Measurements from ENCODE around the gene MPEG1. TPM values are rescaled to one million over a fixed set of nuclear protein-coding genes. Genes with fewer than 3 reads are reported as not detected.

The MPEG1 gene
- total and polyA plus RNA-seq, 5 donors from 2014 or later, result 0.07 to 1.8 (median 0.26) TPM; not detected in 1

DNA sequence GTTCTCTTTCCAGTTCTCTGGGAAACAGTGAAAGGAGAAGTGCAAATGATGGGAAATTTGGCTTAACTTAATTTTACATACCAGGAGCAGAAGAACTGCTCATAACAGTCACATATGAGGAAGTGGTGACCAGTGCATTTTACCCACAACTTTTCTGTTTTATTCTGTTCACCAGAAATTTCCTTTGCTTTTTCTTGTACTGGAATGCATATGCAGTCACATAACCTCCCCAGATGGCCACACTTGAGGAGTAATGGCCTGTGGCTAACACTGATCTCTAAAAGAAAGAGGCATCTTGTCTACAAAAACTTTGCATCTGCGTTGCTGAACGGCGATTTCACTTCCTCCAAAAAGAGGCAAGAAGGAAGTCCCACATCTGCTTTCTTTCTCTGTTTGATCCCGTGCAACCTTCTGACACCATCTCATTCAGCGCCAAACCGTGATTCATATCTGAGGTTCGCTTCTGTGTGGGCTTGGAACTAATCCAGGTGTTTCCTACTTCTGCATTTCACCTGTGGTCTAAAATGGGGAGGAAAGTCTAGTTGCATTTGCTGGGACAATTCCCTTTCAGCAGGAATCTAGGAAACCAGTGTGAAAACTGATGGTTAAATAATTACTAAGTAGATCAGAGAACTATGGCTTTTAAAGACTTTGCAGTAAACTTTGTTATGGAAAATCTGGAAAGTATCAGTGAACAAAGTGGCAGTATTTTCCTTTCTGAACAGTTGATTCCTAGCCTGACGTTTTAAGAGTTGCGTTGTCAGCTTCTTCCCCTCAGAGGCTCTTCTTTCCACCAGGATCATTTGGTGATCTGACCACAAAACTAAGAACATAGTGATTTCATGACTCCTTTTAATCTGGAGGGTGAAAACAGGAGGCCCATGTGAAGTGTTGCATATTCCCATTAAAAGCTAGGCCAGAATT lies 4.2 kb upstream of the MPEG1 start:
- Mint-ChIP-seq H3K27ac (peak overlapping the region in 1 of 3 donors; percentile 68), H3K9me3 (no peaks in the 10 kb centered on the region), H3K36me3 (no peaks in the 10 kb centered on the region), H3K27me3 (peaks cover 29% of the 10 kb centered on the region), H3K4me3 (no peak overlapping the region), H3K4me1 (peaks cover 0 to 1% (median 0%) of the 10 kb centered on the region in 4 donors)
- no peaks in the 10 kb centered on the region for H3K9me3 ChIP-seq (ENCODE audit: control insufficient read depth in 2 of 2, low read length in 2 of 2)
- H3K36me3 ChIP-seq (ENCODE audit: control insufficient read depth, insufficient read depth, low read length), result no peaks in the 10 kb centered on the region
- H3K27me3 ChIP-seq (ENCODE audit: control insufficient read depth, insufficient read depth, low read length), result no peaks in the 10 kb centered on the region
- no peak overlapping the region for H3K4me3 ChIP-seq (ENCODE audit: low read depth, low read length)
- H3K4me1 ChIP-seq (ENCODE audit: control insufficient read depth, insufficient read depth, low read length, poor library complexity, severe bottlenecking), result no peaks in the 10 kb centered on the region
- DNase-seq, result no peak
- no peak overlapping the region for H3K27ac ChIP-seq (ENCODE audit: insufficient read depth, low read length, poor library complexity, severe bottlenecking)
- peak; percentile 41 to 55 for ATAC-seq (ENCODE audit: low read depth in 2 of 2)

DNA sequence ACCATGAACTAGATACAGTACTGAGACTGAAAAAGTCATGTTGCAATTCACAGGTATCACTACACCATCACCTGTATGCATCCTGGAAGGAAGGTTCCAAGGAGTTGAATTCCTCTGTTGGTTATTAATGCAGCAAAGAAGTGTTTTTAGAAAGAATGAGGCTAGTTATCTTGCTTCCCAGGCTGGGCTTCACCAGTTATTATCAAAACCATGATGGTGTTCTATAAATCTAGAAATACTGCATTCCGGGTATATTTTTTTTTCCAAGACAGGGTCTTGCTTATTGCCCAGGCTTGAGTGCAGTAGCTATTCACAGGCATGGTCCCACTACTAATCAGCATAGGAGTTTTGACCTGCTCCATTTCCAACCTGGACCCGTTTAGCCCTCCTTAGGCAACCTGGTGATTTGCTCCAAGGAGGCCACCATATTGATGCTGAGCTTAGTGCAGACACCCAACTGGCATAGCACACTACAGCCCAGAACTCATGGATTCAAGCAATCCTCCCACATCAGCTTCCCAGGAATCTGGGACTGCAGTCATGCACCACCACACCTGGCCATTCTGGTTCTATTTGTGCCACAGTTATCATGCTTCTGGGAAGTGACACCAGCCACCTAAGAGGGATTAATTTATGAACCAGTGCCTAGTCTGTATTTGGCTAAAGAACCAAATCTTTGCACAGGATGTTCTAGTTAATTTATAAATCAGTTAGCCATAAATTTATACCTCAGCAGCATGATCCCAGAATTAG lies 1.6 kb upstream of the MPEG1 start:
- Mint-ChIP-seq H3K27me3 (peaks cover 29% of the 10 kb centered on the region), H3K36me3 (no peaks in the 10 kb centered on the region), H3K9me3 (no peaks in the 10 kb centered on the region), H3K4me1 (peaks cover 0 to 1% (median 0%) of the 10 kb centered on the region in 4 donors), H3K27ac (peak overlapping the region in 1 of 3 donors; percentile 38), H3K4me3 (no peak overlapping the region)
- no peaks in the 10 kb centered on the region for H3K27me3 ChIP-seq (ENCODE audit: control insufficient read depth, insufficient read depth, low read length)
- no peaks in the 10 kb centered on the region for H3K9me3 ChIP-seq (ENCODE audit: control insufficient read depth in 2 of 2, low read length in 2 of 2)
- DNase-seq (no peak), ATAC-seq (ENCODE audit: low read depth in 2 of 2) (no peak)
- H3K27ac ChIP-seq (ENCODE audit: insufficient read depth, low read length, poor library complexity, severe bottlenecking), result no peak overlapping the region
- no peaks in the 10 kb centered on the region for H3K36me3 ChIP-seq (ENCODE audit: control insufficient read depth, insufficient read depth, low read length)
- no peak overlapping the region for H3K4me3 ChIP-seq (ENCODE audit: low read depth, low read length)
- H3K4me1 ChIP-seq (ENCODE audit: control insufficient read depth, insufficient read depth, low read length, poor library complexity, severe bottlenecking), result no peaks in the 10 kb centered on the region

DNA sequence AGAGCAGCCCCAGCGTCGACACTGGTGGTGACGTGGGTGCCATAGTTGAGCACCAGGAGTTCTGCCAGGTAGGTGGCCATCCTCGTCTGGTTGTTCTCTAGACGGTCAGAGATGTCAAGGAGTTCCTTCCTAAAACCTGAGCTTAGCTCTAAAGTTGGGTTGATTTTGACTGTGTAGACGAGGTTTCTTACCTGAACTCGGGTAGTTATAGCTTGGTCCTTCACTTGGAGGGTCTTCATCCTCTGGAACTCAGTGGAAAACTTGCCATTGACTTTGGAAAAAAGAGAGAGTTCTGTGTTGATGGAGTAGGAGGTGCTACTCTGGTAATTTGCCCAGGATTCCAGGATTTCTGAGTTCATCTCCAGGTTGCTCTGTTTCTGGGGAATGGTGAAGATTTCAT lies 505 bp downstream of the MPEG1 start:
- H3K9me3 ChIP-seq (ENCODE audit: control insufficient read depth in 2 of 2, low read length in 2 of 2), result no peaks in the 10 kb centered on the region
- DNase-seq (no peak), ATAC-seq (ENCODE audit: low read depth in 2 of 2) (no peak)
- Mint-ChIP-seq H3K36me3 (no peaks in the 10 kb centered on the region), H3K4me3 (no peak overlapping the region), H3K27ac (no peak overlapping the region), H3K9me3 (no peaks in the 10 kb centered on the region), H3K27me3 (peaks cover 30% of the 10 kb centered on the region), H3K4me1 (peaks cover 0 to 9% (median 1%) of the 10 kb centered on the region in 4 donors)
- no peaks in the 10 kb centered on the region for H3K4me1 ChIP-seq (ENCODE audit: control insufficient read depth, insufficient read depth, low read length, poor library complexity, severe bottlenecking)
- H3K36me3 ChIP-seq (ENCODE audit: control insufficient read depth, insufficient read depth, low read length), result no peaks in the 10 kb centered on the region
- H3K27me3 ChIP-seq (ENCODE audit: control insufficient read depth, insufficient read depth, low read length), result no peaks in the 10 kb centered on the region
- H3K4me3 ChIP-seq (ENCODE audit: low read depth, low read length), result no peak overlapping the region
- no peak overlapping the region for H3K27ac ChIP-seq (ENCODE audit: insufficient read depth, low read length, poor library complexity, severe bottlenecking)

DNA sequence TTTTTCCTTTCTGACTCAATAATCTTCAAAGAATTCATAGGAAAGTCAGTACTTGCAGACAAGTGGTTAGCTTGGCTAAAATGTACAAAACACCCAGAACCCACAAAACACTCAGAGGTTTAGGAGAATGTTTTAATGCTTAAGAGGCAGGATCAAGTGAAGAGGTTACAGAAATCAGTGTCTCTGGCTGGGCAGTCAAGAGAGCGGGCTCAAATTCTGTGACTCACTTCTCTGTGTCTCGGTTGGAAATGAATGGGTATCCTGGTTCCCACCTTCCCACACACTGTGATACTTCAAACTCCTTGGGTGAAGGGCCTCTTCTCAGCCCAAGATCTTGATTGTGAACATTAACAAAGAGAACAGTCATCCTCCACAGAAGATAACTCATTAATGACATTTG lies 3.8 kb downstream of the MPEG1 start:
- no peak for ATAC-seq (ENCODE audit: low read depth in 2 of 2)
- H3K36me3 ChIP-seq (ENCODE audit: control insufficient read depth, insufficient read depth, low read length), result no peaks in the 10 kb centered on the region

DNA sequence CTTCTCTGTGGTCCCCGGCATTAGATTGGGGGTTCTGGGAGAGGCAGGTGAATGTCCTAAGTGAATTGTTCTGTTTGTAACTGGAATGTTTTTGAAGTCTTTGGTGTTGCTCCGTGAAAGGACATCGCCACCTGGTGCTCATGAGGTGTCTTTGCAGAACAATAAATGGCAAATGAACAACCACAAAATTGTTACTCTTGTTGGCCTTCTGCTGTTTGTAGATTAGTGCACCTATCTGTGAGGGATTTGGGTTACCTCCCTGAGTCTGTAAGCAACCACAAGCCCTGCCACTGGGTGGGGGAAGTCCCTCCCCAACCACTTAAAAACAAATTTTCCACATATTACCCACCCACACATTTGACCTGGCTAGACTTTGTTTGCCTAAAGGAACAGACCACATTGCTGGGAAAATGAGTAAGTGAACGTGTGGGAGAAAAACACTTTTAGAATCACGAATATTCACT lies 4.7 kb downstream of the MPEG1 start:
- H3K4me3 ChIP-seq (ENCODE audit: low read depth, low read length), result no peak overlapping the region
- Mint-ChIP-seq H3K4me1 (peaks cover 0 to 9% (median 3%) of the 10 kb centered on the region in 4 donors), H3K9me3 (no peaks in the 10 kb centered on the region), H3K27me3 (peaks cover 11% of the 10 kb centered on the region), H3K36me3 (no peaks in the 10 kb centered on the region), H3K4me3 (peak overlapping the region in 1 of 4 donors; percentile 24), H3K27ac (peak overlapping the region in 1 of 3 donors; percentile 89)
- no peaks in the 10 kb centered on the region for H3K9me3 ChIP-seq (ENCODE audit: control insufficient read depth in 2 of 2, low read length in 2 of 2)
- no peaks in the 10 kb centered on the region for H3K36me3 ChIP-seq (ENCODE audit: control insufficient read depth, insufficient read depth, low read length)
- ATAC-seq (ENCODE audit: low read depth in 2 of 2) (peak; percentile 18 to 32), DNase-seq (peak in 2 of 3 donors; percentile 27 to 46)
- no peak overlapping the region for H3K27ac ChIP-seq (ENCODE audit: insufficient read depth, low read length, poor library complexity, severe bottlenecking)
- H3K4me1 ChIP-seq (ENCODE audit: control insufficient read depth, insufficient read depth, low read length, poor library complexity, severe bottlenecking), result no peaks in the 10 kb centered on the region
- no peaks in the 10 kb centered on the region for H3K27me3 ChIP-seq (ENCODE audit: control insufficient read depth, insufficient read depth, low read length)

More for the DNA sequence above, 3.8 kb downstream of the MPEG1 start:
- H3K27me3 Mint-ChIP-seq, result peaks cover 15% of the 10 kb centered on the region
- H3K9me3 Mint-ChIP-seq, result no peaks in the 10 kb centered on the region
- H3K4me1 Mint-ChIP-seq, result peaks cover 0 to 9% (median 3%) of the 10 kb centered on the region in 4 donors
- no peak overlapping the region for H3K4me3 Mint-ChIP-seq
- Histone ChIP-seq H3K27me3 (ENCODE audit: control insufficient read depth, insufficient read depth, low read length) (no peaks in the 10 kb centered on the region), H3K4me3 (ENCODE audit: low read depth, low read length) (no peak overlapping the region), H3K9me3 (ENCODE audit: control insufficient read depth in 2 of 2, low read length in 2 of 2) (no peaks in the 10 kb centered on the region), H3K27ac (ENCODE audit: insufficient read depth, low read length, poor library complexity, severe bottlenecking) (no peak overlapping the region), H3K4me1 (ENCODE audit: control insufficient read depth, insufficient read depth, low read length, poor library complexity, severe bottlenecking) (no peaks in the 10 kb centered on the region)
- H3K27ac Mint-ChIP-seq, result no peak overlapping the region
- no peaks in the 10 kb centered on the region for H3K36me3 Mint-ChIP-seq
- no peak for DNase-seq

DNA sequence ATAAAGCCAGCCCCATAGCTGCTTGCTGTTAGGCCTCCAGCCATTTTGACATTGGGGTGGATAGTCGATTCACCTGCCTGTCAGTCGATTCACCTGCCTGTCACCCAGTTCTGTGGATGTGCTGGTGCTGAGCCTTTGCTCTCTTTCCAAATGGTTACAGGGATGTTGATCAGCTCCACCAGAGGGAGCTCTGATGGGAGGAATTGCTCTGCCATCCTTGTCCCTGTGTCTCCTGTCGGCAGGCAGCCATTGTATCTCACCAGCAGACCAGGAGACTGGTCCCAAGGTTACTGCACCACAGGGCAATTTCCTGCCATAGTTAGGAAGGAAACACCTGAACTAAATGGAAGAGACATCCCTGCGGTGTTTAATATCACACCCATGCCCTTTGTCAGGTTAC lies 6.1 kb downstream of the MPEG1 start:
- H3K27me3 Mint-ChIP-seq, result peaks cover 11% of the 10 kb centered on the region
- peaks cover 0 to 9% (median 3%) of the 10 kb centered on the region in 4 donors for H3K4me1 Mint-ChIP-seq
- DNase-seq (peak in 1 of 3 donors; percentile 10), ATAC-seq (ENCODE audit: low read depth in 2 of 2) (no peak)
- Histone ChIP-seq H3K27ac (ENCODE audit: insufficient read depth, low read length, poor library complexity, severe bottlenecking) (no peak overlapping the region), H3K9me3 (ENCODE audit: control insufficient read depth in 2 of 2, low read length in 2 of 2) (no peaks in the 10 kb centered on the region), H3K4me1 (ENCODE audit: control insufficient read depth, insufficient read depth, low read length, poor library complexity, severe bottlenecking) (no peaks in the 10 kb centered on the region), H3K36me3 (ENCODE audit: control insufficient read depth, insufficient read depth, low read length) (no peaks in the 10 kb centered on the region), H3K4me3 (ENCODE audit: low read depth, low read length) (no peak overlapping the region), H3K27me3 (ENCODE audit: control insufficient read depth, insufficient read depth, low read length) (no peaks in the 10 kb centered on the region)
- no peaks in the 10 kb centered on the region for H3K9me3 Mint-ChIP-seq
- no peak overlapping the region for H3K27ac Mint-ChIP-seq
- no peaks in the 10 kb centered on the region for H3K36me3 Mint-ChIP-seq
- no peak overlapping the region for H3K4me3 Mint-ChIP-seq

DNA sequence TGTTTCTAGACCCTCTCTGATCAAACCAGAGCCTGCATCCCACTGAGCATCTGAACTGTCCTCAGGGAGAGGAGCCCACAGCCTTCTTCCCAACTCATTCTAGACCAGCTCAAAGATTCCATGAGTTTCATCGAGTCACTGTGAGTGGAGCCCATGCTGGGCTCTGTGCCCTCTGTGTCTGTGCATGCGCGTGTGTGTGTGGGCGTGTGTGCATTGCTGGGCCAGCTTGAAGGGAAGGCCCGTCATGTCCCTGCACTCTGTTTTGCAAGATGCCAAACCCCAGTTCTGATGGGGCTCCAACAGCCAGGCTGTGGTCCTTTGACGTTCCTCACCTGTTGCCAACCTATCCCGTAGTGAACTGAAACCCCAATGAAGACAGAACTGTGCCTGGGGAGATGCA lies 7.1 kb downstream of the MPEG1 start:
- Mint-ChIP-seq H3K4me3 (no peak overlapping the region), H3K27ac (peak overlapping the region in 1 of 3 donors; percentile 69), H3K9me3 (no peaks in the 10 kb centered on the region), H3K27me3 (peaks cover 11% of the 10 kb centered on the region), H3K4me1 (peaks cover 0 to 11% (median 3%) of the 10 kb centered on the region in 4 donors), H3K36me3 (no peaks in the 10 kb centered on the region)
- Histone ChIP-seq H3K27me3 (ENCODE audit: control insufficient read depth, insufficient read depth, low read length) (no peaks in the 10 kb centered on the region), H3K27ac (ENCODE audit: insufficient read depth, low read length, poor library complexity, severe bottlenecking) (no peak overlapping the region), H3K9me3 (ENCODE audit: control insufficient read depth in 2 of 2, low read length in 2 of 2) (no peaks in the 10 kb centered on the region), H3K4me3 (ENCODE audit: low read depth, low read length) (no peak overlapping the region), H3K36me3 (ENCODE audit: control insufficient read depth, insufficient read depth, low read length) (no peaks in the 10 kb centered on the region), H3K4me1 (ENCODE audit: control insufficient read depth, insufficient read depth, low read length, poor library complexity, severe bottlenecking) (no peaks in the 10 kb centered on the region)
- ATAC-seq (ENCODE audit: low read depth in 2 of 2), result no peak
- DNase-seq, result no peak

All from CD4-positive, CD25-positive, alpha-beta regulatory T cell (primary cell).